Stimulated activated CD8-positive, alpha-beta memory T cell treated with anti-CD3 and anti-CD28 coated beads, Interleukin-7, amount 100 ng/mL, for 48 hours (primary cell): ENCODE results near the gene TRIM9.

ENCODE experiments used
- DNase-seq, 2 donors: peaks; one replicate each; pipeline ENCODE4 v3.0.0-alpha.2; 2020; ENCODE audit warnings: low read depth in 1 of 2; ENCODE audit errors: extremely low read depth in 1 of 2

TRIM9 gene

DNA sequence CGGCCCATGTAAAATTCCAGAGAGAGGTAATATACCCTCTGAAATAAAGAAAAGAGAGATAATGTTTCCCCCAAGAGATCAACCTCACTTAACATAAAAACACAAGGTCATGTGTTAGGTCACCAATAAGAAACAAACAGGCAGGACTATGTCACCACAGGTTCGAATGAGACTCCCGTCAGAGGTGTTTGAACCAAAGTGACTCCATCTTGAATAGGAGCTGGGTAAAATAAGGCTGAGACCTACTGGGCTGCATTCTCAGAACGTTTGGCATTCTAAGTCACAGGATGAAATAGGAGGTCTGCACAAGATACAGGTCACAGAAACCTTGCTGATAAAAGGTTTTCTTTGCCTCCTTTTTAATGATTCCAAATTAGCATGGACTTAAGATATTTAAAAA lies 157.1 kb downstream of the TRIM9 start:
- DNase-seq: no peak

- no peak for DNase-seq
These were observed 157.6 kb downstream of the TRIM9 start for GRCh38 chr14:50937325-50937724.

- DNase-seq: no peak
These were observed 158.0 kb downstream of the TRIM9 start for GRCh38 chr14:50936882-50937281.

DNA sequence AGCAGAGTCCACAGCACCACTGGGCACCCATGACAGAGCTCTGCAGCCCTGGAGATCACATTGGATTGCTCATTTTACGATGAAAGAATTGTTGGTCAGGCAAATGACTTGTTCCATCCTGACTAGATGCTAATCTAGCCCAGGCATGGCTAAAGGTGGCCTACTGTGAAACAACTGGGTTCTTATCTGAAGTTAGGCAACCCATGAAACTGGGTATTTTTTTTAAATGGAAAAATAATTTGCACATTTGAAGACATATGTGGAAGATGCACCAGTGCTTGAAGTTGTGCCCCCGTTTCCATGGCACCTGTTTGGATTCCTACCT lies 158.9 kb downstream of the TRIM9 start:
- no peak for DNase-seq

DNA sequence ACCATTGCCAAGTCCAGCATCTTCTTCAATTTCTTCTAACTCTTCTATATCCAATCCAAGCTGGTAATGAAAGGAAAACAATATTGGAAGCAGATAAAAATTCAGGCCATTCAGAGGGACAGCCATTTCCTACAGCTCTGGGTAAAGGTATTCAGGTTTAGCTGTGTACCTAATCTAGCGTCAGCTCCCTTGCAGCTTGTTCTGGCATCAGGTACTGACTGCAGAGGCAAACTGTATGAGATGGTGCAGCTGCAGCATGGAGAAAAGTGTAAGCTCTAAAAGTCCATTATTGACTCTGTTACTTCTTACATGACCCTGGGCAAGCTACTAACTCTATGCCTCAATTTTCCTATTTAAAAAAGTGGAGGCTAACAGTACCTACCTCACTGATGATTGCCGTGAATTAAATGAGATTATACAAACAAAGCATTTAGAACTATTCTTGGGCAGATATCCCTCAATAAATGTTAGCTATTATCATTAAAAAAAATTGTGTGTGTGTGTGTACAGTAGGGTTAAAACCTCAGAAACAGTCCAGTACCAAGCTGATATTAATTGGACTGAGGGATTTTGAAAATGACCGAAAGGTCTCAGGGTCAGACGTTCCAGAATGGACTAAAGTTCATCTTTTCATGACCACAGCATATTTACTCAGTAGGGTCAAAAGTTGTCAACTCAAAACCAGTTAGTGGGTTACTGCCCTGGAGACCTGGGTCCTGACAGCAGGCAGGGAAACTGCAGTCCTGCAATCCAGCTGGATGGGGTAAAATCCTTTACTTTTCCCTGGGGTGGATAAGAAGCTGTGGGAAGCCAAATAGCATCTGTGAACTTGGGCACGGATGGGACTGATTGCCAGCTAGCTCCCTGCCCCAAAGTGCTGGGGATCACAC lies 159.5 kb downstream of the TRIM9 start:
- DNase-seq: no peak

- no peak for DNase-seq
These were observed 162.1 kb downstream of the TRIM9 start for GRCh38 chr14:50932592-50933495.

GRCh38 chr14:50932156-50932555 lies 162.7 kb downstream of the TRIM9 start:
- DNase-seq: no peak

GRCh38 chr14:50931559-50931958 lies 163.3 kb downstream of the TRIM9 start:
- no peak for DNase-seq

DNA sequence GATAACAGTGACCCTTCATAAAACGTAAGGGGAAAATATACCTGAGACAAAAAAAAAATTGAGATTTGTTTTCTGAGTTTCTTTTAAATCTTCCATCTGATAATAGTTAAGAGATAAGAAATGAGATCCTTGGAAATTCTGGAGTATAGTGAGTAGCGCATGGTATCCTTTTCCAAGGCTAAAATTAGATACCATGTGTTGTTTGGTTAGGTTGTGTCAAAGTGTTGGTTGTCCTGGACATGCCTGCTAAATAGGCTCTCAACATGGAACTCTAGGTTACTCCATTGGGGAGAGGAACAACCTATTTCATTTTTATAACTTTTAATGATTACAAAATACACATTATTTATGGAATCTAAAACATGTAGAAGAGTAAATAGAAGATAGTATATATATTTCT lies 165.4 kb downstream of the TRIM9 start:
- DNase-seq: no peak

DNA sequence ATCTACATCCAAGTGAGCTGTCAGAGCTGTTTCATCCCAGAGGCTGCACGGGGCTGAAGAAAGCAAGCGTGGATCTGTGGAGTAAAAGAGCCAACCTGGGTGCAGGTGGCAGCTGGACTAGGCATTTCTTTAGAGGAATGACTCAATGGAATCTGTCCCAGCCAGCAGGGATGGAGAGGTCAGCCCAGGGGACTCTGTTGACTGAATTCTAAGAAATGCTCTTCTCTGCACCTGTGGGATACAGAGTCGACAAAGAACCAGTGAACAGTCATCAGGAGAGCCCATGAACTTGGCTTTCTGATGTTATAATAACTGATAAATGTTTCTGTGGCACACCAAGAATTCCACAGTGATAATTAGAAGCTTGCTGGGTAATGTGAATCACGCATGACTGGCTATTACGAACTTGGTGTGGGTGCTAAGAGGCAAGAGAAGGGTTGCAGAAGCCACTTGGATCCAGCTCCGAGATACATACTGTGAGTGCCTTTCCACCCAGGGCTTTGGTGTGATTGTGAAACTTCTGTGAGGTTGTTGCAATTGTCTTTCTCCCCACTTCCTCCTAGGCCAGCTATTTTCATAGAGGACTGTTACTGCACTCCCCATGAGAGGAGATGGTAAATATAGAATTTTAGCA lies 166.8 kb downstream of the TRIM9 start:
- DNase-seq: no peak

- no peak for DNase-seq
These were observed 168.0 kb downstream of the TRIM9 start for GRCh38 chr14:50926851-50927386.
